Osteocyte (in vitro differentiated cells): ENCODE measurements around the gene NLRC5. TPM values are rescaled to one million over a fixed set of nuclear protein-coding genes. Genes with fewer than 3 reads are reported as not detected.
"Not testable (repeated sequence)": the region's sequence is repeated elsewhere in the genome, so short reads cannot be mapped to it uniquely, and the experiment has no call there.

Experiments used
- DNase-seq: peaks from one replicate; pipeline ENCODE4 v3.0.0; 2021; ENCODE audit warnings: mixed read lengths; ENCODE audit not compliant: unreplicated experiment; ENCODE audit errors: extremely low spot score
- H3K27ac Mint-ChIP-seq: one replicate; pipeline ENCODE4 v1.8.0; 2021; ENCODE audit warnings: mild to moderate bottlenecking, mixed read lengths; ENCODE audit not compliant: unreplicated experiment
- H3K27me3 Mint-ChIP-seq: one replicate; pipeline ENCODE4 v1.8.0; 2021; ENCODE audit warnings: mixed read lengths; ENCODE audit not compliant: unreplicated experiment
- H3K36me3 Mint-ChIP-seq: one replicate; pipeline ENCODE4 v1.8.0; 2021; ENCODE audit warnings: mixed read lengths; ENCODE audit not compliant: unreplicated experiment
- H3K4me1 Mint-ChIP-seq: one replicate; pipeline ENCODE4 v1.8.0; 2021; ENCODE audit warnings: mixed read lengths; ENCODE audit not compliant: unreplicated experiment
- H3K4me3 Mint-ChIP-seq: one replicate; pipeline ENCODE4 v1.8.0; 2021; ENCODE audit warnings: mild to moderate bottlenecking, moderate library complexity, mixed read lengths; ENCODE audit not compliant: unreplicated experiment
- H3K9me3 Mint-ChIP-seq: one replicate; pipeline ENCODE4 v1.8.0; 2021; ENCODE audit warnings: mixed read lengths; ENCODE audit not compliant: unreplicated experiment
- total RNA-seq: library from RNA; stranded (reverse); gene quantifications from 2 replicates; pipeline ENCODE4 v1.2.1, GENCODE V29; 2021
- TF ChIP-seq, protein P1 (sequence below): fragments of 200-600 bp; sonication (generic); IDR thresholded peaks from 2 replicates; pipeline ENCODE4 v1.5.0; 2021; ENCODE audit warnings: antibody characterized with exemption, mild to moderate bottlenecking, moderate library complexity

Gene NLRC5
- total RNA-seq, 1 donor from 2014 or later: 24.7 TPM

DNA sequence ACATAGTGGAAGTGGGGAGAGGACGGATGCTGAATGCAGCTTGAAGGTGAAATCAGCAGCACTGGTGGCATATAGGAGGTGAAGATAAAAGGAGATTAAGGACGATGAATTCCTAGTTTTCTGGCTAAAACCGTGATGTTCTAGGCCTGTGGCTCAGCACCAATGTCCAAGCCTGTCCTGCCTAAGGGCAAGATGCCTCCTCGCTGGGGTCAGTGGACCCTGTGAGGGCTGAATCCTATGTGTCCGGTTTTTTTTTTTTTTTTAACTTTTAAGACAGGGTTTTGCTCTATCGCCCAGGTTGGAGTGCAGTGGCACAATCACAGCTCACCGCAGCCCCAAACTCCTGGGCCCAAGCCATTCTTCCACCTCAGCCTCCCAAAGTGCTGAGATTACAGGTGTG is 115.8 kb downstream of the NLRC5 start:
- Mint-ChIP-seq H3K9me3 (no peaks in the 10 kb centered on the region), H3K27ac (peak overlapping the region; percentile 2), H3K27me3 (no peaks in the 10 kb centered on the region), H3K4me3 (no peak overlapping the region), H3K36me3 (no peaks in the 10 kb centered on the region), H3K4me1 (peaks cover 9% of the 10 kb centered on the region)
- DNase-seq: no peak
- TF ChIP-seq, protein P1, sequence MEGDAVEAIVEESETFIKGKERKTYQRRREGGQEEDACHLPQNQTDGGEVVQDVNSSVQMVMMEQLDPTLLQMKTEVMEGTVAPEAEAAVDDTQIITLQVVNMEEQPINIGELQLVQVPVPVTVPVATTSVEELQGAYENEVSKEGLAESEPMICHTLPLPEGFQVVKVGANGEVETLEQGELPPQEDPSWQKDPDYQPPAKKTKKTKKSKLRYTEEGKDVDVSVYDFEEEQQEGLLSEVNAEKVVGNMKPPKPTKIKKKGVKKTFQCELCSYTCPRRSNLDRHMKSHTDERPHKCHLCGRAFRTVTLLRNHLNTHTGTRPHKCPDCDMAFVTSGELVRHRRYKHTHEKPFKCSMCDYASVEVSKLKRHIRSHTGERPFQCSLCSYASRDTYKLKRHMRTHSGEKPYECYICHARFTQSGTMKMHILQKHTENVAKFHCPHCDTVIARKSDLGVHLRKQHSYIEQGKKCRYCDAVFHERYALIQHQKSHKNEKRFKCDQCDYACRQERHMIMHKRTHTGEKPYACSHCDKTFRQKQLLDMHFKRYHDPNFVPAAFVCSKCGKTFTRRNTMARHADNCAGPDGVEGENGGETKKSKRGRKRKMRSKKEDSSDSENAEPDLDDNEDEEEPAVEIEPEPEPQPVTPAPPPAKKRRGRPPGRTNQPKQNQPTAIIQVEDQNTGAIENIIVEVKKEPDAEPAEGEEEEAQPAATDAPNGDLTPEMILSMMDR: no peak

DNA sequence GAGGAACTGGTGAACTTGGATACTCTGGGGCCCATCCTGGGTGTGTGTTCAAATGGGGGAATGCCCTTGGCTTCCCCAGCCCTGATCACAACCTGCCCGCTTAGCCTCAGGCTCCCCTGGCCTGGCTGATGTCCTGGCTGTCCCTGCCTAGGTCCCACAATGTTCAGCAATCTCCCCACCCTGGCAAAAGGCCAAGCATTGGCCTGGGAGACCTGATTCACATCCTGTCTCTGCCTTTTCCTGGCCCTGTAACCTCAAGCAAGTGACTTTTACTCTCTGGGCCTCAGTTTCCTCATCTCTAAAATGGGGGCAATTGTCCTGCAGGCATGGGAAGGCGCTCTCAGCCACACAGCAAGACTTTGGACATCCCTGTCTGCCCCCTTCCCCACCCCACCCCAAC is 117.4 kb downstream of the NLRC5 start:
- Mint-ChIP-seq H3K4me1 (peaks cover 9% of the 10 kb centered on the region), H3K36me3 (no peaks in the 10 kb centered on the region), H3K27ac (no peak overlapping the region), H3K27me3 (no peaks in the 10 kb centered on the region), H3K4me3 (no peak overlapping the region), H3K9me3 (no peaks in the 10 kb centered on the region)
- TF ChIP-seq, protein P1: no peak
- no peak for DNase-seq

DNA sequence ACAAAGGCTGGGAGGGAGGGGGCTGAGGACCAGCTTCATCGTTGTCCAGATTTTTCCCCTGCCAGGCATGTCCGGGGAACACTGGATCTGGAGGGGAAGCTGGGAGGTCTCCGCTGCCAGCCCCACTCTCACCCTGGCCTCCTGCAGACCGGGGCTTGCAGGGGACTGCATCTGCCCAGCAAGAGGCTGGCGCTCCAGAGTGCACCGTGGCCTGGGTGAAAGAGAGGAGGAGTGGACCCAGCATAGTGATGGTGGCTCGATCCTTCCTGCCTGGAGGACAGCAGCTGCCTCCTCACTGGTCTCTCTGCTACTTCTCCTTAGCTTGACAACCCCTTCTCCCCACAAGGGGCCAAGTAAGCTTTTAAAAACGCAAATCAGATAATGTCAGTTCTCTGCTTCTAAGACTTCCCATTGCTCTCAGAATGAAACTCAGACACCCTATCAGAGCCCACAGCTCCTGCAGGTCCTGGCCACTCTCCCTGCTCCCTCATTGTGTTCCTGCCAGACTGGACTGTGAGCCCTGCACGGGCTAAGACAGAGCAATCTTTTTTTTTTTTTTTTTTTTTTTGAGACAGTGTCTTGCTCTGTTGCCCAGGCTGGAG is 118.1 kb downstream of the NLRC5 start:
- Mint-ChIP-seq H3K36me3 (no peaks in the 10 kb centered on the region), H3K4me1 (peaks cover 15% of the 10 kb centered on the region), H3K4me3 (no peak overlapping the region), H3K27me3 (no peaks in the 10 kb centered on the region), H3K27ac (no peak overlapping the region), H3K9me3 (no peaks in the 10 kb centered on the region)
- no peak for DNase-seq
- TF ChIP-seq, protein P1: no peak

DNA sequence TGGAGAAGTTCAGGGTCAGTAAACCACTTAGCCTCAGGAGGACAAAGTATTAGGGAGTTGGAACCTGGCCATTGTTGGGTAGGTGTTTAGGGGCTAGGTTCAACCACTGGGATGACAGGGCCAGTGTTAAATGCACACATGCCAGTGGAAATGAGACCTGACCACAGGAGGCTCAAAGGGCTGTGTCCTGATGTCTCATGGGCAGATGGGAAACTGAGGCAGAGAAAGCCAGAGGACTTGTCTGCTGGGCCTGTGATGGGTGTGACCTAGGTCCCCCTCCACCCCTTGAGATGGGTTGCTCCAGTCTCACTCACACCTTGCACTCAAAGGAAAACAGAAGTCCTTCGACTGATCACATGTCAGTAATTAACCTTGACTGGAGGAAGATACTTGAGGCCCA is 119.1 kb downstream of the NLRC5 start:
- H3K36me3 Mint-ChIP-seq: no peaks in the 10 kb centered on the region
- no peaks in the 10 kb centered on the region for H3K9me3 Mint-ChIP-seq
- no peak overlapping the region for H3K4me3 Mint-ChIP-seq

DNA sequence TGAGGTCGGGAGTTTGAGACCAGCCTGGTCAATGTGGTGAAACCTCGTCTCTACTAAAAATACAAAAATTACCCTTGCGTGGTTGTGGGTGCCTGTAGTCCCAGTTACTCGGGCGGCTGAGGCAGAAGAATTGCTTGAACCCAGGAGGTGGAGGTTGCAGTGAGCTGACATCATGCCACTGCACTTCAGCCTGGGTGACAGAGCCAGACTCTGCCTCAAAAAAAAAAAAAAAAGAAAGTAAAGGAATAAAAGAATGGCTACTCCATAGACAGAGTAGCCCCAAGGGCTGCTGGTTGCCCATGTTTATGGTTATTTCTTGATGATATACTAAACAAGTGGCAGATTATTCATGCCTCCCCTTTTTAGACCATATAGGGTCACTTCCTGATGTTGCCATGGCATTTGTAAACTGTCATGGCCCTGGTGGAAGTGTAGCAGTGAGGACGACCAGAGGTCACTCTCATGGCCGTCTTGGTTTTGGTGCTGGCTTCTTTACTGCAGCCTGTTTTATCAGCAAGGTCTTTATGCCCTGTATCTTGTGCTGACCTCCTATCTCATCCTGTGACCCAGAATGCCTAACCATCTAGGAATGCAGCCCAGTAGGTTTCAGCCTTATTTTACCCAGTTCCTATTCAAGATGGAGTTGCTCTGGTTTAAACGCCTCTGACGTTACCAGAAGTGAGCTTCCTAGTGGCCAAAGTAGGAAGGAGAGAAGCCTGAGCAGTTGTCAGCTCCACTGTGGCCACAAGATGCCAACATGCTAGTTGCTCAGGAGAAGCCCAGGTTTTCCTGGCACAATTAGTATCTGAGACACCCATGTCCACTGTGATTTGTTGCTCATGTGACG is 120.1 kb downstream of the NLRC5 start:
- peaks cover 22% of the 10 kb centered on the region for H3K4me1 Mint-ChIP-seq
- not testable (repeated sequence) for H3K36me3 Mint-ChIP-seq, DNase-seq, H3K9me3 Mint-ChIP-seq, H3K4me3 Mint-ChIP-seq, H3K27me3 Mint-ChIP-seq, H3K27ac Mint-ChIP-seq

More for the DNA sequence above, 119.1 kb downstream of the NLRC5 start:
- Mint-ChIP-seq H3K4me1 (peaks cover 24% of the 10 kb centered on the region), H3K27me3 (no peaks in the 10 kb centered on the region), H3K27ac (no peak overlapping the region)
- no peak for DNase-seq
- TF ChIP-seq, protein P1: no peak
